Occipital lobe (tissue), 2 donors: ENCODE results near the gene TBC1D24. TPM values are rescaled to one million over a fixed set of nuclear protein-coding genes. Genes with fewer than 3 reads are reported as not detected.
"Not testable (repeated sequence)": the region's sequence is repeated elsewhere in the genome, so short reads cannot be mapped to it uniquely, and the experiment has no call there.

ENCODE experiments used
- DNase-seq: peaks from one replicate; lab custom pipeline; 2025; lab: John Stamatoyannopoulos, UW
- total RNA-seq: library from RNA; depleted of rRNA; stranded (reverse); fragments of >200 nt; gene quantifications from one replicate; pipeline ENCODE4 v1.2.3, GENCODE V29; 2014

The TBC1D24 gene
- total RNA-seq, 1 donor from 2014 or later, result 22.3 TPM

DNA sequence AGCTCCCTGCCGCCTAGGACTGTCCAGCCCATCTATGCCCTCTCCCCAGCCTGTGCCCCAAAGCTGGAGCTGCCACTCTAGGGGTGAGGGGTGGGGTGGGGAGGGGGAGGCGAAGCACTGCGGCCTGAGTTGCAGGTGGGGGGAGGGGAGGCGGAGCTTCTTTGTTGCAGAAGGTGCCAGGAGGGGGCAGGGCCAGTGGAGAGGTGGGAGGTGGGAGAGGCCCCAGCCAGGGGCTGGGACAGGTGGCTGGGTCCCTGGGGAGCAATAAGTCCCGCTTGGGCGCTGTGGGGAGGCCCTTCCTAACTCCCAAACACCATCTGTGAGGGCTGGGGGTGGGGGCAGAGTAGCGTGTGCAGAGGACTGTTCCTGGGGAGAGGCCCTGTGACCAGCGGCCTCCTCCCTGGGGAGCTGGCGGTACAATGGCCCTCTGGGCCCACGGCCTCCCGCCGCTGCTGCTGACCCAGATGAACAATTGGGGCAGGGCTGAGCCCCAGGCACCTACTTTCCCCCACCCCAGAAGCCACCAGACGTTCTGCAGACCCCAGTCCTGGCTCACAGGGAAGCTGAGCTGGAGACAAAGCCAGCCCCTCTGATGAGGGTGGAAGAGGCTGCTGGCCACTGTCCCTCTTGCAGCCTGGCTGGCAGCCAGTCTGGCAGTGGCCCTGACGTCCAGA is 6.1 kb upstream of the TBC1D24 start:
- no peak for DNase-seq

DNA sequence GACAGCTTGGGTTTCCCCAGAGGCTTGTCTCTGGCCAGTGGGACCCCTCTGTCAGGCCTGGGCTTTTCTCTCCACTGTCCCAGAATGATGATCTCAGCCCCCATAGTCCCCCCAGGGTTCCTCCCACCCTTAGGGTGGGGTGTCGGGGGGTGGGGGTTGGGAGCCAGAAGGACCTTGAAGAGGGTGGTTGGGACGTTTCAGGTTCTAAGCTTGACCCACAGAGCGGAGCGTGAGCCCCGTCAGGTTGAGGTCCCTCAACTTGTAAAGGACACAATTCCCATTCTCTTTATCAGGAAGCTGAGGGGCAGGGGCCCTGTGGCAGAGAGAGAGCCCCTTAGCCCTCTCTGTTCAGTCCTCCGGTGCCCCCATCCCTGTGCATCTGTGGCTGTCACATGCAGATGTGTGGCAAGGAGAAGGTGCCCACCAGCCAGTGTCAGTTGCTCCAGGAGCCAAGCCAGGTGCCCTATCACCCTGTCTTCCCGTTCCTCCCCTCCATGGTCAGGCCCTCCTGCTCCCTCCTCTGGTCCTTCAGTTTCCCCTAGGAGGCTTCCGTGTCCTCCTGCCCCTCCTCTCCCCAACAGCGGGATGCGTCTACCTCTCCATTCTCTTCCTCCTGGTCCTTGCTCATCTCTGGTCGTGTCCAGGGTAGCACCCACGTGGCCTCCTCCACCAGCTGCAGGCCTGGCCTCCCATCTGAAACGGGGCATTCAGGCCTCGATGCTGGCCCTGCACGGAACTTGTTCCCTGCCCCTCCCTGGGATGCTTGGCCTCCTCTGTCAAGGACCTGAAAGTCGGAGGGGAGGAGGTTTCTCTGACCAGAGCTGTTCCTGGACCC is 5.3 kb upstream of the TBC1D24 start:
- no peak for DNase-seq

DNA sequence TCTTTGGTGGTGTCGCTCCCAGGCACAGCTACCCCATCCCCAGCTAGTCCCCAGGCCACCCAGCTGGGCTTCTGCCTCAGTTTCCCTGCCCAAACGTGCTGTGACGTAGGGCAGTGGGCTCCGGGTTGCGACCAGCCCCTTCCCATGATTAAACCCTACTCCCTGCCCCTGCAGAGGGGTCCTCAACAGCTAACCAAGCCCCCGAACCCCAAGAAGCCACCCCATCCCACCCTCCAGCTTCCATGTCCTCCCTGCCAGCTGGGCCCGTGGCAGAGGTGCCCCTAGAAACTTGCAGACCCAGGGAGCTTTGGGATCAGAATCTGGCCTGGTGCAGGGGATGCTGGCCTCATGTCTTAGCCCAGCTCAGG is 4.7 kb upstream of the TBC1D24 start:
- no peak for DNase-seq

DNA sequence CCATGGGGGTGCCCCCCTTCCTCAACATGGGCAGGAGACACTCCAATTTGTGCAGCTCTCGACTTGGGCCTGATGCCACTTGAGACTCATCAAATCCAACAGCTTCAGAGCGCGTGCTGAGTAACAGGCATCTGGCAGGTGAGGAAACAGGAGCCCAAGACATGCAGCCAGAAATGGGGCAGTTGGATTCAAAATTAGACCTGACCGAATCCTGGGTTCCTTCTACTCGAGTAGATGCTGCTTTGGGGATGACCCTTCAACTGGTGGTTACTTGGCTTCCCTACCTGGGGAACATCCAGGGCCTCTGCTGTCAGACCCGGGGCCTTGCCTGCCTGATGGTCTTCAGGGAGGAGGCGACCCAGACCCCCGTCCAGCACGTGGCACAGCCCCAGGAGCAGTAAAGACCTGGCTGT is 4.3 kb upstream of the TBC1D24 start:
- no peak for DNase-seq

DNA sequence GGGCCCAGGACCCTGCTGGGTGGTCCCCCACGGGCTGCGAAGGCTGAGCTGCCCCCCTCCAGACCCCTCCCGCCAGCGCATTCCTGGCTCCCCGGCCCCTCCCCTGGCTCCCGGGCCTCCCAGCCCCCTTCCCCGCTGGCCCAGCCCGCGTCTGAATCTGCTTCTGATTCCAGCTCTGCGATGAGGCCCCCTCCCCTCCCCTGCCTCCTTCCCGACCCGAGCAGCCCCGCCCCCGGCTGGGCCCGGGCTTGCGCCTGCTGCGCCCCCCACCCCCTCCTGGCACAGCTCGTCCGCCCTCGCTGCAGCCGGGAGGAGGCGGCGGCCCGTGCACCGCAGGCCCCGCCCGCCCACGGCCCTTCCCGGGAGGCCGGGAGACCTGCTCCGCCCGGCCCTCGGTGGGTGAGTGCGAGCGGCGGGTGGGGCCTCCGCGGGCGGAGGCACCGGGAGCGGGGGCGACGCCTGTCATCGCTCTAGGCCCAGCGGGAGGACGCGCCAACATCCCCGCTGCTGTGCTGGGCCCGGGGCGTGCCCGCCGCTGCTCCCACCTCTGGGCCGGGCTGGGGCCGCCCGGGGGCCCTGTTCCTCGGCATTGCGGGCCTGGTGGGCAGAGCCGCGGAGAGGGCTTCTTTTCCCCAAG is 3.8 kb upstream of the TBC1D24 start, which contains the start of gene NTN3:
Gene NTN3, plus strand, starts transcription at position 282 of the 637 bp plus-strand sequence. CDS start 405 bp downstream, outside the sequence.
- no peak for DNase-seq

DNA sequence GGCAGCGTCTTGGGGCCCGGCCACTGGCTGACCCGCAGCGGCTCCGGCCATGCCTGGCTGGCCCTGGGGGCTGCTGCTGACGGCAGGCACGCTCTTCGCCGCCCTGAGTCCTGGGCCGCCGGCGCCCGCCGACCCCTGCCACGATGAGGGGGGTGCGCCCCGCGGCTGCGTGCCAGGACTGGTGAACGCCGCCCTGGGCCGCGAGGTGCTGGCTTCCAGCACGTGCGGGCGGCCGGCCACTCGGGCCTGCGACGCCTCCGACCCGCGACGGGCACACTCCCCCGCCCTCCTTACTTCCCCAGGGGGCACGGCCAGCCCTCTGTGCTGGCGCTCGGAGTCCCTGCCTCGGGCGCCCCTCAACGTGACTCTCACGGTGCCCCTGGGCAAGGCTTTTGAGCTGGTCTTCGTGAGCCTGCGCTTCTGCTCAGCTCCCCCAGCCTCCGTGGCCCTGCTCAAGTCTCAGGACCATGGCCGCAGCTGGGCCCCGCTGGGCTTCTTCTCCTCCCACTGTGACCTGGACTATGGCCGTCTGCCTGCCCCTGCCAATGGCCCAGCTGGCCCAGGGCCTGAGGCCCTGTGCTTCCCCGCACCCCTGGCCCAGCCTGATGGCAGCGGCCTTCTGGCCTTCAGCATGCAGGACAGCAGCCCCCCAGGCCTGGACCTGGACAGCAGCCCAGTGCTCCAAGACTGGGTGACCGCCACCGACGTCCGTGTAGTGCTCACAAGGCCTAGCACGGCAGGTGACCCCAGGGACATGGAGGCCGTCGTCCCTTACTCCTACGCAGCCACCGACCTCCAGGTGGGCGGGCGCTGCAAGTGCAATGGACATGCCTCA is 3.1 kb upstream of the TBC1D24 start:
- no peak for DNase-seq

DNA sequence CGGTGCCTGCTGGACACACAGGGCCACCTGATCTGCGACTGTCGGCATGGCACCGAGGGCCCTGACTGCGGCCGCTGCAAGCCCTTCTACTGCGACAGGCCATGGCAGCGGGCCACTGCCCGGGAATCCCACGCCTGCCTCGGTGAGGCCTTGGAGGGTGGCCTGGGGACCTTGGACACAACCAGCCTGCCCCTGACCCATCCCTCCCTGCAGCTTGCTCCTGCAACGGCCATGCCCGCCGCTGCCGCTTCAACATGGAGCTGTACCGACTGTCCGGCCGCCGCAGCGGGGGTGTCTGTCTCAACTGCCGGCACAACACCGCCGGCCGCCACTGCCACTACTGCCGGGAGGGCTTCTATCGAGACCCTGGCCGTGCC is 2.5 kb upstream of the TBC1D24 start:
- DNase-seq, result no peak

DNA sequence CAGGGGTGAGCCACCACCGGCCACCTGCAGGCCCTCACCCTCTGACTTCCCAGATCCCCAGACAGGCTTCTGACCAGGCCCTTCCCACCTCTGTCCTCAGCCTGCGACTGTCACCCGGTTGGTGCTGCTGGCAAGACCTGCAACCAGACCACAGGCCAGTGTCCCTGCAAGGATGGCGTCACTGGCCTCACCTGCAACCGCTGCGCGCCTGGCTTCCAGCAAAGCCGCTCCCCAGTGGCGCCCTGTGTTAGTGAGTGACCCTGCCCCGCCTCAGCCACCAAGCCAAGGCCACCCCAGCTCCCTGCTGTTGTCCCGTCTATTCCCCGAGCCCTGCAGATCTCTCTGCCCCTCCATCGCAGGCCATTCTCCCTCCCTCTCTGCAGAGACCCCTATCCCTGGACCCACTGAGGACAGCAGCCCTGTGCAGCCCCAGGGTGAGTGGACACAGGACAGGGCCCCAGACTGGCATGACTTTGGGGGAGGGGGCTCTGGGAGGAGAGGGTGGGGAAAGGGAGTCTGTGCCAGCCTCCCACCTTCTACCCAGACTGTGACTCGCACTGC is 2.0 kb upstream of the TBC1D24 start:
- DNase-seq, result no peak

DNA sequence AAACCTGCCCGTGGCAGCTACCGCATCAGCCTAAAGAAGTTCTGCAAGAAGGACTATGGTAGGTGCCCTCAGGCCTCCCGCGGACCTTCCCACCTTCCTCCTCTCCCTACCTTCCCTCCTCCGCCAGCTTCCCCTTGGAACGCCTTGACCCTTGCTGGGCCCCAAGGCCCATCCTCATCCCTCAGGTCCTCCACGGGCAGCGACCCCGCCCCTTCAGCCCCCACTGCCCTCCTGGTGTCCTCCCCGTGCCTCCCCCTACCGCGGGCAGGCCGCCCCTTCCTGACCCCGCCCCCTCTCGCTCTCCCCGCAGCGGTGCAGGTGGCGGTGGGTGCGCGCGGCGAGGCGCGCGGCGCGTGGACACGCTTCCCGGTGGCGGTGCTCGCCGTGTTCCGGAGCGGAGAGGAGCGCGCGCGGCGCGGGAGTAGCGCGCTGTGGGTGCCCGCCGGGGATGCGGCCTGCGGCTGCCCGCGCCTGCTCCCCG is 1.4 kb upstream of the TBC1D24 start:
- DNase-seq, result no peak

DNA sequence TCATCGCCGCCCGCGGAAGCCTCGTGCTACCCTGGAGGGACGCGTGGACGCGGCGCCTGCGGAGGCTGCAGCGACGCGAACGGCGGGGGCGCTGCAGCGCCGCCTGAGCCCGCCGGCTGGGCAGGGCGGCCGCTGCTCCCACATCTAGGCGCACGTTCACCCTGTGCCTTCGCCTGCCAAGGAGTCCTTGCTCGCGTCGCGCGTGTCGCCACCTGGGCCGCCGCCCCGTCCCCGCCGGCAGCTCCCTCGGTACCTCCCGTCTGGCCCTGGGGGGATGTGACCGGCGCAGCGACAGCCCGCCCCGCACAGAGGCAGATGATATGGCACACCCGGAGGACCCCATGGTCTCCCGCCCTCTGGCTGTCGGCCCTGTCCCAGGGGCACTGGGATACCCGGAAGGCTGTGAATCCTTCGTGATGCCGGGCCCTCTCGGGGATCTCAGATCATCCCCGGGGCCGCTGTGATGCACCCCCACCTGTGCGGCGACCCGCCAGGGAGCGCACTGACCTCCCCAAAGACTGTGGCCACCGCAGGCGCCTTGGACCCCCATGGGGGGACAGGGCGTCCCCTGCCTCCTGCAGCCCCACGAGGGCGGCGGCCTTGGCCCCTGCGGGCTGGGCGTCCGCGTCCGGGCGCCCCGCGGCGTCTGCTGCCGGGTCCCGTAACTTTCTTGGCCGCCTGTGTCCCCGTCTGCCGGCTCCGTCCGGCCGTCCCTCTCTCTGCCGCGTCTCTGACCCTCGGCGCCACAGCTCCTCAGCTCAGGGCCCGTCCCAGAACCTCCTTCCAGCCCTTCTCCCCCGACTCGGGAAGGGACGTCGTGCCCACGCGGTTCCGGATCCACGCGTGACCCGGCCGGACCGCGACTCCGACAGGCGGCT is 689 bp upstream of the TBC1D24 start:
- peak; percentile 51 for DNase-seq

DNA sequence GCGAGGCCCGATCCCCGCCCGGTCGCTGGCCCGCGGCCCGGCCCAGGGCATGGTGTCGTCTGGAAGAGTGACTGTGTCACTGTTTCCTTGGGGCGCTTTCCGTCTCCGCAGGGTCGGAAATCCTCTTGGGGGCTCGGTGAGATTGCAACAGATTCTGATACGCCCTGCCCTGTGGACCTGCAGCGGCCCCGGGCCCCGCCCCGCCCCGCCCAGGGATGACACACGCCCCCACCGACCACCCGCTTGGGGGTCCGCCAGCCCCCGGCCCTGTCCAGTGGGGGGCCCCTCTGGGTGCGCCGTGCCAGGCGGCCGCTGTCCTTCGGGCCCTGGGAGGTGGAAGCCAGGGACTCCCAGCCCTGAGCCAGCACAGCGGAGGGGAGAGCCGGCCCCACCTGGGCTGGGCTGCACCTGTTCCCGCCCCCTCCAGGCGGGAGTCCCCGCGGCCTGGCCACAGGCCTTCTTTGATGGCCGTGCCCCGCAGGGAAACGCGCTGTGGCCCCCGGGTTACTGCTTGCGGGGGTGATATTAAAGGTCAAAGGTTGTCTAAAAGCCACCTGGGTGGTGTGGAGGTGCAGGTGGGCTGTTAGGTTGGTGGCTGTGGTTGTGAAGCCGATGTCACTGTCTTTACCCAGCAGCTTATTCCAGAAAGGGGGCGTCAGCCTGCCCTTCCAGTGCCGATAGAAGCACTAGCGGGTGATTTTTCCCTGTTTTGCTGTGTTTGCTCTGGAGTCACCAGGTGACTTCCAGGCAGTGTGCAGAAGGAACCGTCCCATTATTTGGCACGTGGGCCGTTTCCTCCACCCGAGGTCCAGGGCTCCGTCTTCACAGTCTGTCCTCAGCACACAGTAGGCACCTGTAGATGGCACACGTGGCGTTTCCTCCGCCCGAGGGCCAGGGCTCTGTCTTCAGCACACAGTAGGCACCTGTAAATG is 752 bp downstream of the TBC1D24 start:
- DNase-seq, result no peak

DNA sequence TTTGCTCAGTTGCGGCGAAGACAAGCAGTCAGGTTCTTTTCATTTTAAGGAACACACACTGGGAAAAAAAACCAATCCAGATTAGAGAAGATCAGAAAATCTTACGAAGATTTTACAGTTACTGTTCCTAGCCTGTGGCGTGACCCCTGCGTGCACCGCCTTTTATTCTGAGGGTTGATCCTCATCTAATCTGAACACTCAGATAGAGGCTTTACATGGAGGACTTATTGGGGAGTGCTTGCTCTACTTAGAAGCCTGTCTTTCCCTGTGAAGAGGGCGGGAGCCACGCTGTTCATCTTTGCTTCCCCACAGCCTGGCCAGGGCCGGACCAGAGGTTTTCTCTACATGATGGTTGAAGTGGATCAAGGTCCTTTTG is 1.4 kb downstream of the TBC1D24 start:
- no peak for DNase-seq

DNA sequence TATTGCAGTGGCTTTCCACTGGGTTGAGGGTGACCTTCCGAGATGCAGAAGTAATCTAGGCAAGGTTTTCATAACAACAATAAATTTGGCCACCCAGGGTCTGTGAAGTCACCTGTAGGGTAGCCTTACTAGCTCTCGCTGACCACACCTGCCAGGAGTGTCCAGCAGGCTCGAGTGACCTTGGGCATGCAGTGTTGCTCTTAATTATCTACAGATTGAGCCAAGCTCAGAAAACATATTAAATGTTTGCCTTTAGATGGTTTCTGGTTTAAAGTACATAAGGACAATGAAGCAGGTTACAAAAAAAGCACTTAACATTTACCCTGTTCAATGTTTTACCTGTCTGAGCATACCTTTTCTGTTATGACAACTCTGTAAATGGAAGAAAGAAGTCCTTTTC is 1.8 kb downstream of the TBC1D24 start:
- no peak for DNase-seq

DNA sequence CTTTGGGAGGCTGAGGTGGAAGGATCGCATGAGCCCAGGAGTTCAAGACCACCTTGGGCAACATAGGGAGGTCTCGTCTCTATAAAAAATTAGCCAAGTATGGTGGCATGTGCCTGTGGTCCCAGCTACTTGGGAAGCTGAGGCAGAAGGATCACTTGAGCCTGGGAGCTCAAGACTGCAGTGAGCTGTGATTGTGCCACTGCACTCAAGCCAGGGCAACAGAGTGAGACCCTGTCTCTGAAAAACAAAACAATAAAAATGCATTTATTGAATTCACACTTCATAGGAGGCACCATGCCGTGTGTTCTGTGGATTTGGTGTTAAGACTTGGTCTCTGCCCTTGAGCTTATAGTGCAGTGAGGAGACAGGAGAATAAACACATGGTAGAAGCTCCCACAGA is 2.4 kb downstream of the TBC1D24 start:
- DNase-seq, result no peak

DNA sequence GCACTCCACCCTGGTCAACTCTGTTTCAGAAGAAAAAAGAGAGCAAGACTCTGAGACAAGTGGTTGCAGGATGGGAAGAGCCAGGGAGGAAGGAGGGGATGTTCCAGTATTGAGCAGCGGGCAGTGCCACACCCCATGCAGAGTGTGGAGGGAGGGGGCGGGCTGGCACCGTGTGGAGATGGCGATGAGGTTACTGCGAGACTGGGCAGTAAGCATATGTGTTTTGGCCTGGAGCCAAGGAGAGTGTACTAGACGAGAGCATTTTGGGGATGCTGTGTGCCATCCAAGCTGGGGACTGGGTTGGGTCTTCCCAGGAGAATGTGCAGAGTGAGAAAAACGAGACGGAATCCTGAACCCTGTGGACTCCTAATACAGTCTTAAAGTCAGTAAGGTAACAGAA is 3.4 kb downstream of the TBC1D24 start:
- DNase-seq, result no peak

DNA sequence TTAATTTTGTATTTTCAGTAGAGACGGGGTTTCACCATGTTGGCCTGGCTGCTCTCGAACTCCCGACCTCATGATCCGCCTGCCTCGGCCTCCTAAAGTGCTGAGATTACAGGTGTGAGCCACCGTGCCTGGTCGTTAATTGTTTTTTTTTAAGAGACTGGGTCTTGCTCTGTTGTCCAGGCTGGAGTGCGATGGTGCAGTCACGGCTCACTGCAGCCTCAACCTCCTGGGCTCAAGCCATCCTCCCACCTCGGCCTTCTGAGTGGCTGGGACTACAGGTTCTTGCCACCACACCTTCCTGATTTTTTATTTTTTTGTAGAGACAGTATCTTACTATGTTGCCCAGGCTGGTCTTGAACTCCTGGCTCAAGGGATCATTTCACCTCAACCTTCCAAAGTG is 5.1 kb downstream of the TBC1D24 start:
- DNase-seq, result not testable (repeated sequence)

DNA sequence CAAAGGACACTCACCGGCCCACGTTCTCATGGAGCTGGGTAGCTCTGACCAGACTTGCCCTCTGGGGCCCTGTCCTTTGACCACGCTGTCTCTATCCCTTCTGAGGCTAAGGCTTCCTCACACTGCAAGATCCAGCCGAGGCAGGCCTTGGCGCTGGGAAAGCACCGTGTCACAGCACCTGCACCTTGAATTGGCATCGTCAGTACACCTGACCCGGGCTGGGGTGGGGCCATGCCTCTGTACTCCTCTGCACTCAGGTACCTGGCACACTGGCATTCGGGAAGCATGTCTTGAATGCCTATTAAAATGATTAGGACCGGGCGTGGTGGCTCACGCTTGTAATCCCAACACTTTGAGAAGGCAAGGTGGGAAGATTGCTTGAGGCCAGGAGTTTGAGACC is 6.0 kb downstream of the TBC1D24 start:
- DNase-seq, result no peak

DNA sequence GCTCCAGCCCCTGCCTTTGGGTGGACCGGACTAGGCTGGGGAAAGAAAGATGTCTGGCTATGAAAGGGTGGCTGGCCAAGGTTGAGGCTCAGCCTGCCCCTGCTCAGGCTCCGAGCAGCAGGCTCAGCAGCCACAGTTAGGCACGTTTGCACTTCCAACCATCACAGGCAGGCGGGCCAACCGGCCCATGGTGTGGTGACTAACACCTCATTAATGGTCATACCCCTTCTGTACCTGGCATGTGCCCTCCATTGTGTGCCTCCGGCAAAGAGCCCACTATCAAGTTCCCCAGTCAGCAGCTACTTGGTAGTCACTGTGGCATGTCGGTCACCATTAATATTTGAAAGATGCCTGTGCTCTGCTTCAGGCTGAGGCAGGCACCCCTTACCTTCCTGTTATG is 6.7 kb downstream of the TBC1D24 start:
- no peak for DNase-seq

DNA sequence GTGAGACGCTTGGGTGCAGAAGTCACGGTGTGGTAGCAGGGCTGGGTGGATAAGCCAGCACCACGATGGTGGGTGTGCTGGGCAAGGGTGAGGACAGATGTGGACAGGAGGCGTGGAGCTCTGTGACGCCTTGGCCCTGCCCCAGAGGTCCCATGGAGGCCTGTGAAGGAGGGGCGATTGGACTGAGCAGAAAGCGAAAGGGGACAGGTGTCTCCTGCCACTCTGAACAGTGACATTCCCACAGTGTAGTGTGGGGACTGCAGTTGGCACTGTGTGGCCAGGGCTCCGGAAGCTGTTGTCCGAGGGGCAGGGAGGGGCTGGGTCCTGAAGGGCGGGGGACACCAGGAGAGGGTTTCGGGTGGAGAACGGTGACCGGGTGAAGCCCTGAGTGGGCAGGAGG is 7.3 kb downstream of the TBC1D24 start:
- DNase-seq, result no peak
